ENCODE results near the gene E2F2.
A peak's percentile ranks its signal among the peaks of the same experiment; 100 is the strongest.

E2F2 gene

DNA sequence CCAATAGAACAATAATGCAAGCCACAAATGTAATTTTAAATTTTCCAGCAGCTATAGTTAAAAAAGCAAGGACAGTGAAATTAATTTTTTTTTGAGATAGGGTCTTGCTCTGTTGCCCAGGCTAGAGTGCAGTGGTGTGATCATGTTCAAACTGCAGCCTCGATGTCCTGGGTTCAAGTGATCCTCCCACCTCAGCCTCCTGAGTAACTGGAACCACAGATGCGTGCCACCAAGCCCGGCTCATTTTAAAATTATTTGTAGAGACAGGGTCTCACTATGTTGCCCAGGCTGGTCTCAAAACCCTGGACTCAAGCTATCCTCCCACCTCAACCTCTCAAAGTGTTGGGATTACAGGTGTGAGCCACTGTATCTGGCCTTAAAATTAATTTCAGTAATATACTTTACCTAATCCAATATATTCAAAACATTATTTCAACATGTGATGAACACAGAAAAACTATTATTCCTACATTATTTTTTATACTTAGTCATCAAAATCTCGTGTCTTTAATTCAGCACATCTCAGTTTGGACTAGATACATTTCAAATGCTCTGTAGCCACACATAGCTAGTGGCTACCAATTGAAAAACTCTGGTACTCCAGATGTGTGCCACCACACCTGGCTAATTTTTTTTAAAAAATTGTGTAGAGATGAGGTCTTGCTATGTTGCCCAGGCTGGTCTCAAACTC lies 39.1 kb upstream of the E2F2 start:
- H2AFZ ChIP-seq (ENCODE audit: low read length), result no peak overlapping the region
- H3K79me2 ChIP-seq (ENCODE audit: insufficient read depth, low read length), result no peaks in the 10 kb centered on the region
- H3K4me3 ChIP-seq (ENCODE audit: low read length, poor library complexity, severe bottlenecking), result no peak overlapping the region
- no peak overlapping the region for H3K4me2 ChIP-seq (ENCODE audit: low read depth, low read length, poor library complexity, severe bottlenecking)
- no peaks in the 10 kb centered on the region for H3K9me3 ChIP-seq (ENCODE audit: insufficient read depth, low read depth, low read length)
- H3F3A ChIP-seq (ENCODE audit: low read depth), result no peaks in the 10 kb centered on the region; the same call in 1 of the 2 replicates
- no peaks in the 10 kb centered on the region for H4K20me1 ChIP-seq (ENCODE audit: insufficient read depth, low read length, poor library complexity, severe bottlenecking)
- no peaks in the 10 kb centered on the region for H3K36me3 ChIP-seq (ENCODE audit: insufficient read depth, low read length)
- TF ChIP-seq EZH2phosphoT487 (IDR thresholded peaks at IDR 0.05; ENCODE audit: borderline replicate concordance), result no peak
- TF ChIP-seq, protein P1, sequence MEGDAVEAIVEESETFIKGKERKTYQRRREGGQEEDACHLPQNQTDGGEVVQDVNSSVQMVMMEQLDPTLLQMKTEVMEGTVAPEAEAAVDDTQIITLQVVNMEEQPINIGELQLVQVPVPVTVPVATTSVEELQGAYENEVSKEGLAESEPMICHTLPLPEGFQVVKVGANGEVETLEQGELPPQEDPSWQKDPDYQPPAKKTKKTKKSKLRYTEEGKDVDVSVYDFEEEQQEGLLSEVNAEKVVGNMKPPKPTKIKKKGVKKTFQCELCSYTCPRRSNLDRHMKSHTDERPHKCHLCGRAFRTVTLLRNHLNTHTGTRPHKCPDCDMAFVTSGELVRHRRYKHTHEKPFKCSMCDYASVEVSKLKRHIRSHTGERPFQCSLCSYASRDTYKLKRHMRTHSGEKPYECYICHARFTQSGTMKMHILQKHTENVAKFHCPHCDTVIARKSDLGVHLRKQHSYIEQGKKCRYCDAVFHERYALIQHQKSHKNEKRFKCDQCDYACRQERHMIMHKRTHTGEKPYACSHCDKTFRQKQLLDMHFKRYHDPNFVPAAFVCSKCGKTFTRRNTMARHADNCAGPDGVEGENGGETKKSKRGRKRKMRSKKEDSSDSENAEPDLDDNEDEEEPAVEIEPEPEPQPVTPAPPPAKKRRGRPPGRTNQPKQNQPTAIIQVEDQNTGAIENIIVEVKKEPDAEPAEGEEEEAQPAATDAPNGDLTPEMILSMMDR (conservative IDR thresholded peaks at IDR 0.05; ENCODE audit: low read length), result no peak
- no peaks in the 10 kb centered on the region for H3K9me2 ChIP-seq (replicated peaks; ENCODE audit: low read depth, low read length)
- H3K4me1 ChIP-seq (ENCODE audit: insufficient read depth, low read length, poor library complexity, severe bottlenecking), result peaks cover 6% of the 10 kb centered on the region
- H3K27me3 ChIP-seq (ENCODE audit: insufficient read depth, low read length, poor library complexity, severe bottlenecking), result peaks cover 17% of the 10 kb centered on the region
- no peak overlapping the region for H3K9ac ChIP-seq (ENCODE audit: low read depth, low read length, poor library complexity, severe bottlenecking)

DNA sequence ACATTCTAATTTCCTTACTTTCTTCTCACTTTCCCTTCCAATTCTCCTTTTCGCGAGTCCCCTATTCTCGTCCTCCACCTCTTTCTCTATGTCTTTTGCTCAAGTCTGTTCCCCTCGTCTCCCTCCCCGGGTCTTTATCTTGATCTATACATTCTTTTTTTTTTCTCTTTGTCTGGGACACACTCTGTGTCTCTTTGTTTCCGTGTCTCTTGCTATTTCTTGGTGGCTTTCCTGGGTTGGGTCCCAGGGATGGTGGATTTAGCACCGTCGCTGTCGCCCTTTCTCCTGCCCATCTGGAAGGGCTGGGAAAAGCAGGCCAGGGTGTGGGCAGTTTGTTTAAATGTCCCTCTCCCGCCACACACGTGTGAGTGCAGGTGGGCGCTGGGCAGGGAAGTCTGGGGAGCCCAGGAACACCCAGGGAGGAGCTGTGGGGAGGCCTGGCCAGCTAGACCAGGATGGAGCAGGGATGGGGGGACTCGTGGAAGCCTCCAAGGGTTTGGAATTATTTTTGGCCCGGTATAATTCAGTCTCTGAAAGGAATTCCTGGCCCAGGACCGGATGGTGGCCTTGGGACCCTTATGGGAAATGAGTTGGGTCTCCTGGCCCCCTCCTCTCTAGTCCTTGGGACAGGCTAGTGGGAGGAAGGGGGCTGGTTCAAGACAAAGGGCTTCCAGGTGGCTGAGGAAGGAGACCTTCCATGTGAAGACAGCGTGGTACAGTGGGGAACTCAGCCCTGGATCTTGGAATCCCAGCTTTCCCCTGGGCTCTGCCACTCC lies 37.8 kb upstream of the E2F2 start:
- Histone ChIP-seq H3K9me3 (ENCODE audit: insufficient read depth, low read depth, low read length) (no peaks in the 10 kb centered on the region), H3K4me3 (ENCODE audit: low read length, poor library complexity, severe bottlenecking) (no peak overlapping the region), H3K9me2 (replicated peaks; ENCODE audit: low read depth, low read length) (no peaks in the 10 kb centered on the region), H3K27me3 (ENCODE audit: insufficient read depth, low read length, poor library complexity, severe bottlenecking) (peaks cover 17% of the 10 kb centered on the region), H3K79me2 (ENCODE audit: insufficient read depth, low read length) (no peaks in the 10 kb centered on the region), H4K20me1 (ENCODE audit: insufficient read depth, low read length, poor library complexity, severe bottlenecking) (no peaks in the 10 kb centered on the region), H3K9ac (ENCODE audit: low read depth, low read length, poor library complexity, severe bottlenecking) (no peak overlapping the region), H2AFZ (ENCODE audit: low read length) (no peak overlapping the region), H3F3A (ENCODE audit: low read depth) (no peaks in the 10 kb centered on the region; the same call in 1 of the 2 replicates), H3K4me1 (ENCODE audit: insufficient read depth, low read length, poor library complexity, severe bottlenecking) (no peaks in the 10 kb centered on the region), H3K36me3 (ENCODE audit: insufficient read depth, low read length) (no peaks in the 10 kb centered on the region), H3K4me2 (ENCODE audit: low read depth, low read length, poor library complexity, severe bottlenecking) (peak overlapping the region; percentile 4)
- TF ChIP-seq, protein P1 (conservative IDR thresholded peaks at IDR 0.05; ENCODE audit: low read length), result no peak
- TF ChIP-seq EZH2phosphoT487 (IDR thresholded peaks at IDR 0.05; ENCODE audit: borderline replicate concordance), result no peak

DNA sequence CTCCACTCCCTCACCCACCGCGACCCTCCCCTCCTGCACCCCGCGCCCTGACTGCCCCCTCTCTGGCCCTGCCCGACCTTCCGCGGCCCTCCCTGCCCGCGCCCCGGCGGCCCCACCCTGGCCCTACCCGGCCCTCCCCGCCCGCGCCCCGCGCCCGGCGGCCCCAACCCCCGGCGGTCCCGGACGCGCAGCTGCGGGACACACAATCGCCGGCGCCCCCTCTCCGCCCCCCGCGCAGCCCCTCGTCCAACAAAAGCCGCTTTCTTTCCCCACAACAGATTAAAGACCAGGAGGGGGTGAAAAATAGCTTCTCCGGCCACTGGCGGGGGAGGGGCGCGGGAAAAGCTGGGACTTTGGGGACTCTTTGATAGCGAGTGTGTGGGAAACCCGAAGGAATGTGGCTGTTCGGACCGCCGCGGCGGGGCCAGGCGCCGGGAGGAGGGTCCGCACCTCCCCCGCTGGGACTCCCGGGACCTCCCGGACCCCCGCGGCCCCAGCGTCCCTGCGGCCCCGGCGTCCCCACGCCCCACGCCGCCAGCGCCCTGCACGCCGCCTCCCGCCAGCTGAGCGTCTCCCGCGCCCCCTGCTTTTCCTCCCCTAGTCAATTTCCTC lies 37.1 kb upstream of the E2F2 start:
- Histone ChIP-seq H2AFZ (ENCODE audit: low read length) (no peak overlapping the region), H3K9me2 (replicated peaks; ENCODE audit: low read depth, low read length) (no peaks in the 10 kb centered on the region), H3K4me1 (ENCODE audit: insufficient read depth, low read length, poor library complexity, severe bottlenecking) (no peaks in the 10 kb centered on the region), H3K36me3 (ENCODE audit: insufficient read depth, low read length) (no peaks in the 10 kb centered on the region), H3K27me3 (ENCODE audit: insufficient read depth, low read length, poor library complexity, severe bottlenecking) (peaks cover 17% of the 10 kb centered on the region), H4K20me1 (ENCODE audit: insufficient read depth, low read length, poor library complexity, severe bottlenecking) (no peaks in the 10 kb centered on the region), H3K9me3 (ENCODE audit: insufficient read depth, low read depth, low read length) (no peaks in the 10 kb centered on the region), H3K4me3 (ENCODE audit: low read length, poor library complexity, severe bottlenecking) (peak overlapping the region; percentile 16), H3K4me2 (ENCODE audit: low read depth, low read length, poor library complexity, severe bottlenecking) (peak overlapping the region; percentile 4), H3K79me2 (ENCODE audit: insufficient read depth, low read length) (no peaks in the 10 kb centered on the region), H3F3A (ENCODE audit: low read depth) (no peaks in the 10 kb centered on the region), H3K9ac (ENCODE audit: low read depth, low read length, poor library complexity, severe bottlenecking) (no peak overlapping the region)
- TF ChIP-seq EZH2phosphoT487 (IDR thresholded peaks at IDR 0.05; ENCODE audit: borderline replicate concordance), result no peak
- TF ChIP-seq, protein P1 (conservative IDR thresholded peaks at IDR 0.05; ENCODE audit: low read length), result no peak
